Right cardiac atrium (tissue), 5 donors: ENCODE measurements around the gene RIPOR3. TPM values are rescaled to one million over a fixed set of nuclear protein-coding genes. Genes with fewer than 3 reads are reported as not detected.
"Not testable (repeated sequence)": the region's sequence is repeated elsewhere in the genome, so short reads cannot be mapped to it uniquely, and the experiment has no call there.

Experiments
- ATAC-seq, 2 donors: fragments of 200-7000 bp; cut with Tn5 transposase; one replicate each; pipeline versions ENCODE4 v1.8.0 to v1.9.1; 2020; ENCODE audit warnings: moderate library complexity in 2 of 2, mild to moderate bottlenecking in 1 of 2
- DNase-seq, 3 donors: peaks; one replicate each; pipeline ENCODE4 v3.0.0-alpha.2; 2020
- H3K27ac ChIP-seq: one replicate; pipeline ENCODE4 v1.5.1; 2013; ENCODE audit warnings: mild to moderate bottlenecking, low read length, control low read depth, moderate library complexity
- H3K27me3 ChIP-seq: one replicate; pipeline ENCODE4 v1.6.1; 2013; ENCODE audit not compliant: control insufficient read depth, insufficient read depth
- H3K4me1 ChIP-seq: one replicate; pipeline ENCODE4 v1.6.1; 2013; ENCODE audit warnings: low read length; ENCODE audit not compliant: control insufficient read depth, insufficient read depth
- H3K4me3 ChIP-seq: one replicate; pipeline ENCODE4 v1.5.1; 2013; ENCODE audit warnings: low read length, control low read depth
- H3K9me3 ChIP-seq: one replicate; pipeline ENCODE4 v1.6.1; 2013; ENCODE audit warnings: low read length; ENCODE audit not compliant: control insufficient read depth
- WGBS: extraction: QIAGEN DNeasy Blood & Tissue Kit; methylation state at CpG from one replicate; pipeline ENCODE4 v1.1.7; 2013; 5-methylcytosine and 5-hydroxymethylcytosine counted together
- intact Hi-C, 4 donors: fragments of 100-400 bp; cut with DNase I; formaldehyde crosslinking; loops; one replicate each; pipeline versions ENCODE4 v1.11.0 to v1.14.0; 2022 to 2023
- polyA plus RNA-seq: library from polyadenylated mRNA; stranded (reverse); fragments of 200-250 nt; gene quantifications from one replicate; pipeline ENCODE4 v1.2.3, GENCODE V29; 2013
- total RNA-seq, 4 donors: library from RNA; stranded (reverse); fragmentation: NEBNext Ultra II Directional; extraction: Animal tissue kit (Norgen Biotek cat#: 25700); gene quantifications; one replicate each; pipeline ENCODE4 v1.2.1, GENCODE V29; 2021
- donor health status: healthy with polysubstance abuse.
- donor health status: DM: no; HTN: yes; CAD: no.
- donor health status: DM: no; HTN: no; CAD: no.
- donor health status: DM: no; HTN: yes; CAD: no; lungs with severe emphysema.
- donor health status: DM: yes; HTN: yes; CAD: no.

Gene RIPOR3
- total and polyA plus RNA-seq, 5 donors, result 2.1 to 12.9 (median 3.5) TPM

- peak in 1 of 2 donors; percentile 27 for ATAC-seq
- H3K9me3 ChIP-seq, result no peaks in the 10 kb centered on the region
- intact Hi-C loops, result no loop called here
- H3K27me3 ChIP-seq, result no peaks in the 10 kb centered on the region
- peaks cover 8% of the 10 kb centered on the region for H3K4me1 ChIP-seq
- no peak for DNase-seq
- 58% methylated on average over 5 of the region's 5 CpGs for WGBS
- H3K4me3 ChIP-seq, result no peak overlapping the region
- H3K27ac ChIP-seq, result no peak overlapping the region
Measured at GRCh38 chr20:50649590-50649989, 41.8 kb downstream of the RIPOR3 start.

GRCh38 chr20:50648651-50649050 is 42.7 kb downstream of the RIPOR3 start:
- Histone ChIP-seq H3K4me3 (no peak overlapping the region), H3K4me1 (peaks cover 8% of the 10 kb centered on the region), H3K27ac (no peak overlapping the region), H3K9me3 (no peaks in the 10 kb centered on the region), H3K27me3 (no peaks in the 10 kb centered on the region)
- over 99% methylated on average over 6 of the region's 6 CpGs for WGBS
- DNase-seq (no peak), ATAC-seq (no peak)
- intact Hi-C loops, result no loop called here

- intact Hi-C loops, result no loop called here
- H3K9me3 ChIP-seq, result no peaks in the 10 kb centered on the region
- no peak for DNase-seq
- ATAC-seq, result peak in 1 of 2 donors; percentile 35
- 52% methylated on average over 1 of the region's 1 CpG for WGBS
- H3K27me3 ChIP-seq, result no peaks in the 10 kb centered on the region
- peak overlapping the region; percentile 81 for H3K27ac ChIP-seq
- no peak overlapping the region for H3K4me3 ChIP-seq
- H3K4me1 ChIP-seq, result peaks cover 8% of the 10 kb centered on the region
Measured at GRCh38 chr20:50646483-50646996, 44.8 kb downstream of the RIPOR3 start.

- peaks cover 10% of the 10 kb centered on the region for H3K4me1 ChIP-seq
- H3K27me3 ChIP-seq, result no peaks in the 10 kb centered on the region
- intact Hi-C loops, result no loop called here
- 52% methylated on average over 23 of the region's 23 CpGs for WGBS
- ATAC-seq, result peak; percentile 36 to 79
- no peak overlapping the region for H3K4me3 ChIP-seq
- H3K9me3 ChIP-seq, result no peaks in the 10 kb centered on the region
- peak overlapping the region; percentile 81 for H3K27ac ChIP-seq
- DNase-seq, result peak in 1 of 3 donors; percentile 80
Measured at GRCh38 chr20:50645253-50646068, 45.9 kb downstream of the RIPOR3 start.

GRCh38 chr20:50642288-50642803 is 49.0 kb downstream of the RIPOR3 start:
- intact Hi-C loops, result no loop called here
- DNase-seq (no peak), ATAC-seq (peak in 1 of 2 donors; percentile 14)
- Histone ChIP-seq H3K4me1 (peaks cover 10% of the 10 kb centered on the region), H3K27ac (peak overlapping the region; percentile 15), H3K4me3 (no peak overlapping the region), H3K27me3 (no peaks in the 10 kb centered on the region), H3K9me3 (no peaks in the 10 kb centered on the region)
- WGBS, result 51% methylated on average over 4 of the region's 4 CpGs

- H3K27me3 ChIP-seq, DNase-seq, H3K9me3 ChIP-seq, H3K4me3 ChIP-seq, intact Hi-C loops: not testable (repeated sequence)
- ATAC-seq, result peak; percentile 11 to 65
- WGBS, result 57% methylated on average over 9 of the region's 11 CpGs
- Histone ChIP-seq H3K4me1 (peaks cover 13% of the 10 kb centered on the region), H3K27ac (peak overlapping the region; percentile 51)
Measured at GRCh38 chr20:50641625-50642287, 49.6 kb downstream of the RIPOR3 start.

- peak in 1 of 3 donors; percentile 33 for DNase-seq
- 77% methylated on average over 18 of the region's 20 CpGs for WGBS
- intact Hi-C loops, H3K27ac ChIP-seq, ATAC-seq, H3K4me3 ChIP-seq, H3K27me3 ChIP-seq, H3K9me3 ChIP-seq: not testable (repeated sequence)
- peaks cover 13% of the 10 kb centered on the region for H3K4me1 ChIP-seq
Measured at GRCh38 chr20:50639971-50640711, 51.2 kb downstream of the RIPOR3 start.

- Histone ChIP-seq H3K27ac (peak overlapping the region; percentile 30), H3K4me1 (peaks cover 13% of the 10 kb centered on the region)
- ATAC-seq, intact Hi-C loops, H3K4me3 ChIP-seq, H3K27me3 ChIP-seq, H3K9me3 ChIP-seq: not testable (repeated sequence)
- 79% methylated on average over 12 of the region's 15 CpGs for WGBS
- DNase-seq, result peak in 2 of 3 donors; percentile 47 to 60
Measured at GRCh38 chr20:50638015-50638847, 53.1 kb downstream of the RIPOR3 start.

GRCh38 chr20:50636601-50637540 is 54.5 kb downstream of the RIPOR3 start:
- Histone ChIP-seq H3K9me3 (no peaks in the 10 kb centered on the region), H3K27ac (peak overlapping the region; percentile 50), H3K4me1 (peaks cover 13% of the 10 kb centered on the region), H3K4me3 (no peak overlapping the region), H3K27me3 (no peaks in the 10 kb centered on the region)
- 67% methylated on average over 22 of the region's 22 CpGs for WGBS
- ATAC-seq, result peak; percentile 12 to 18
- intact Hi-C loops, result no loop called here
- DNase-seq, result peak in 1 of 3 donors; percentile 31
